Liver (tissue), 3 donors: Measurements from ENCODE around the gene DNAJC6.

ENCODE experiments used
- EGR1 ChIP-seq, 2 donors: IDR thresholded peaks; 2 replicates each; pipeline ENCODE4 v1.6.1; 2016 to 2018; ENCODE audit warnings: antibody characterized with exemption in 2 of 2, low read depth in 2 of 2
- GABPA ChIP-seq, 2 donors: IDR thresholded peaks in 1 of 2; conservative IDR thresholded peaks in 1 of 2; 2 replicates each; pipeline ENCODE4 v1.6.1; 2016; ENCODE audit warnings: antibody characterized with exemption in 2 of 2, mild to moderate bottlenecking in 1 of 2, moderate library complexity in 1 of 2
- HNF4A ChIP-seq, 2 donors: conservative IDR thresholded peaks; 2 replicates each; pipeline ENCODE4 v1.6.1; 2016; ENCODE audit warnings: antibody characterized with exemption in 2 of 2, mild to moderate bottlenecking in 2 of 2
- JUND ChIP-seq, 2 donors: IDR thresholded peaks; 2 replicates each; pipeline ENCODE4 v1.6.1; 2016; ENCODE audit warnings: antibody characterized with exemption in 2 of 2
- RAD21 ChIP-seq, 2 donors: IDR thresholded peaks; 2 replicates each; pipeline ENCODE4 v1.6.1; 2016; ENCODE audit warnings: antibody characterized with exemption in 2 of 2, mild to moderate bottlenecking in 2 of 2
- RXRA ChIP-seq, 2 donors: IDR thresholded peaks; 2 replicates each; pipeline ENCODE4 v1.6.1; 2017 to 2018; ENCODE audit warnings: antibody characterized with exemption in 2 of 2, mild to moderate bottlenecking in 1 of 2
- TAF1 ChIP-seq: conservative IDR thresholded peaks from 2 replicates; pipeline ENCODE4 v1.6.1; 2016; ENCODE audit warnings: antibody characterized with exemption, mild to moderate bottlenecking
- YY1 ChIP-seq: IDR thresholded peaks from 2 replicates; pipeline ENCODE4 v1.6.1; 2016; ENCODE audit warnings: antibody characterized with exemption, mild to moderate bottlenecking
- TF ChIP-seq, protein P1 (sequence below): fragments of 150-350 bp; IDR thresholded peaks from 2 replicates; pipeline ENCODE4 v1.5.1; 2017; ENCODE audit warnings: improper control_type of control experiment, low read depth, low read length; ENCODE audit not compliant: missing input control
- TF ChIP-seq, protein P2 (sequence below): IDR thresholded peaks from 2 replicates; pipeline ENCODE4 v1.6.1; 2016; ENCODE audit warnings: antibody characterized with exemption, mild to moderate bottlenecking
- TF ChIP-seq, protein P3 (sequence below): IDR thresholded peaks from 2 replicates; pipeline ENCODE4 v1.6.1; 2016; ENCODE audit warnings: antibody characterized with exemption
- TF ChIP-seq, protein P4 (sequence below): IDR thresholded peaks from 2 replicates; pipeline ENCODE4 v1.6.1; 2016; ENCODE audit warnings: antibody characterized with exemption
- TF ChIP-seq, protein P5 (sequence below): IDR thresholded peaks from 2 replicates; pipeline ENCODE4 v1.6.1; 2016; ENCODE audit warnings: antibody characterized with exemption
- donor health status: healthy.
- donor health status: healthy.

DNA sequence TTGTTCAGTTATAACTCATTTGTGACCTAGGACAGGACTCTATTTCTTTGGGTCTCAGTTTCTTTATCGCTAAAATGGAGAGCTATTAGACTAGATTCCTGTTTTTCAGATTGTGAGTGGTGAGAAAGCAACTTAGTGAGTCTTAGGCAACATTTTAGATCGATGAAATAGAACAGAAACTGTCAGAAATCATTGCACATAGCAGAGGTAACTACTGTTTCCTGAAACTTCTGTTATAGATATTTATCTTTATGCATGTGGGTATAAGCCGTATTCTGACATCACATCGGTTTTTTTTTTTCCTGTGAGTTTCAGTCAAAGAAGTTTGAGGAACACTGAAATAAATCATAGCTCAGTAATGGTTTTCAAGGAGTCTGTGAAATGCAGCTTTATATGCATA, 42.1 kb upstream of the DNAJC6 start:
- TF ChIP-seq, protein P1, sequence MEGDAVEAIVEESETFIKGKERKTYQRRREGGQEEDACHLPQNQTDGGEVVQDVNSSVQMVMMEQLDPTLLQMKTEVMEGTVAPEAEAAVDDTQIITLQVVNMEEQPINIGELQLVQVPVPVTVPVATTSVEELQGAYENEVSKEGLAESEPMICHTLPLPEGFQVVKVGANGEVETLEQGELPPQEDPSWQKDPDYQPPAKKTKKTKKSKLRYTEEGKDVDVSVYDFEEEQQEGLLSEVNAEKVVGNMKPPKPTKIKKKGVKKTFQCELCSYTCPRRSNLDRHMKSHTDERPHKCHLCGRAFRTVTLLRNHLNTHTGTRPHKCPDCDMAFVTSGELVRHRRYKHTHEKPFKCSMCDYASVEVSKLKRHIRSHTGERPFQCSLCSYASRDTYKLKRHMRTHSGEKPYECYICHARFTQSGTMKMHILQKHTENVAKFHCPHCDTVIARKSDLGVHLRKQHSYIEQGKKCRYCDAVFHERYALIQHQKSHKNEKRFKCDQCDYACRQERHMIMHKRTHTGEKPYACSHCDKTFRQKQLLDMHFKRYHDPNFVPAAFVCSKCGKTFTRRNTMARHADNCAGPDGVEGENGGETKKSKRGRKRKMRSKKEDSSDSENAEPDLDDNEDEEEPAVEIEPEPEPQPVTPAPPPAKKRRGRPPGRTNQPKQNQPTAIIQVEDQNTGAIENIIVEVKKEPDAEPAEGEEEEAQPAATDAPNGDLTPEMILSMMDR = no peak
- TF ChIP-seq RXRA (IDR thresholded peaks at IDR 0.05) (no peak), EGR1 (IDR thresholded peaks at IDR 0.05; ENCODE audit: low read depth in 2 of 2) (no peak), YY1 (no peak), HNF4A (conservative IDR thresholded peaks at IDR 0.05) (no peak), RAD21 (IDR thresholded peaks at IDR 0.05) (no peak), GABPA (IDR thresholded peaks at IDR 0.05 in 1 of 2, conservative IDR thresholded peaks at IDR 0.05 in 1 of 2) (no peak), TAF1 (no peak), JUND (IDR thresholded peaks at IDR 0.05) (no peak)
- TF ChIP-seq, protein P2, sequence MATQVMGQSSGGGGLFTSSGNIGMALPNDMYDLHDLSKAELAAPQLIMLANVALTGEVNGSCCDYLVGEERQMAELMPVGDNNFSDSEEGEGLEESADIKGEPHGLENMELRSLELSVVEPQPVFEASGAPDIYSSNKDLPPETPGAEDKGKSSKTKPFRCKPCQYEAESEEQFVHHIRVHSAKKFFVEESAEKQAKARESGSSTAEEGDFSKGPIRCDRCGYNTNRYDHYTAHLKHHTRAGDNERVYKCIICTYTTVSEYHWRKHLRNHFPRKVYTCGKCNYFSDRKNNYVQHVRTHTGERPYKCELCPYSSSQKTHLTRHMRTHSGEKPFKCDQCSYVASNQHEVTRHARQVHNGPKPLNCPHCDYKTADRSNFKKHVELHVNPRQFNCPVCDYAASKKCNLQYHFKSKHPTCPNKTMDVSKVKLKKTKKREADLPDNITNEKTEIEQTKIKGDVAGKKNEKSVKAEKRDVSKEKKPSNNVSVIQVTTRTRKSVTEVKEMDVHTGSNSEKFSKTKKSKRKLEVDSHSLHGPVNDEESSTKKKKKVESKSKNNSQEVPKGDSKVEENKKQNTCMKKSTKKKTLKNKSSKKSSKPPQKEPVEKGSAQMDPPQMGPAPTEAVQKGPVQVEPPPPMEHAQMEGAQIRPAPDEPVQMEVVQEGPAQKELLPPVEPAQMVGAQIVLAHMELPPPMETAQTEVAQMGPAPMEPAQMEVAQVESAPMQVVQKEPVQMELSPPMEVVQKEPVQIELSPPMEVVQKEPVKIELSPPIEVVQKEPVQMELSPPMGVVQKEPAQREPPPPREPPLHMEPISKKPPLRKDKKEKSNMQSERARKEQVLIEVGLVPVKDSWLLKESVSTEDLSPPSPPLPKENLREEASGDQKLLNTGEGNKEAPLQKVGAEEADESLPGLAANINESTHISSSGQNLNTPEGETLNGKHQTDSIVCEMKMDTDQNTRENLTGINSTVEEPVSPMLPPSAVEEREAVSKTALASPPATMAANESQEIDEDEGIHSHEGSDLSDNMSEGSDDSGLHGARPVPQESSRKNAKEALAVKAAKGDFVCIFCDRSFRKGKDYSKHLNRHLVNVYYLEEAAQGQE = no peak
- TF ChIP-seq, protein P3, sequence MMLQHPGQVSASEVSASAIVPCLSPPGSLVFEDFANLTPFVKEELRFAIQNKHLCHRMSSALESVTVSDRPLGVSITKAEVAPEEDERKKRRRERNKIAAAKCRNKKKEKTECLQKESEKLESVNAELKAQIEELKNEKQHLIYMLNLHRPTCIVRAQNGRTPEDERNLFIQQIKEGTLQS = no peak
- TF ChIP-seq, protein P4, sequence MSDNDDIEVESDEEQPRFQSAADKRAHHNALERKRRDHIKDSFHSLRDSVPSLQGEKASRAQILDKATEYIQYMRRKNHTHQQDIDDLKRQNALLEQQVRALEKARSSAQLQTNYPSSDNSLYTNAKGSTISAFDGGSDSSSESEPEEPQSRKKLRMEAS = no peak
- TF ChIP-seq, protein P5, sequence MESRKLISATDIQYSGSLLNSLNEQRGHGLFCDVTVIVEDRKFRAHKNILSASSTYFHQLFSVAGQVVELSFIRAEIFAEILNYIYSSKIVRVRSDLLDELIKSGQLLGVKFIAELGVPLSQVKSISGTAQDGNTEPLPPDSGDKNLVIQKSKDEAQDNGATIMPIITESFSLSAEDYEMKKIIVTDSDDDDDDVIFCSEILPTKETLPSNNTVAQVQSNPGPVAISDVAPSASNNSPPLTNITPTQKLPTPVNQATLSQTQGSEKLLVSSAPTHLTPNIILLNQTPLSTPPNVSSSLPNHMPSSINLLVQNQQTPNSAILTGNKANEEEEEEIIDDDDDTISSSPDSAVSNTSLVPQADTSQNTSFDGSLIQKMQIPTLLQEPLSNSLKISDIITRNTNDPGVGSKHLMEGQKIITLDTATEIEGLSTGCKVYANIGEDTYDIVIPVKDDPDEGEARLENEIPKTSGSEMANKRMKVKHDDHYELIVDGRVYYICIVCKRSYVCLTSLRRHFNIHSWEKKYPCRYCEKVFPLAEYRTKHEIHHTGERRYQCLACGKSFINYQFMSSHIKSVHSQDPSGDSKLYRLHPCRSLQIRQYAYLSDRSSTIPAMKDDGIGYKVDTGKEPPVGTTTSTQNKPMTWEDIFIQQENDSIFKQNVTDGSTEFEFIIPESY = no peak
